HG03280 (cell line): ENCODE measurements around the gene SLC25A10.

Experiments used
- ATAC-seq: cut with Tn5 transposase; IDR thresholded peaks from one replicate; pipeline ENCODE4 v1.9.1; 2021; ENCODE audit warnings: mild to moderate bottlenecking, moderate library complexity; ENCODE audit not compliant: unreplicated experiment

The SLC25A10 gene

DNA sequence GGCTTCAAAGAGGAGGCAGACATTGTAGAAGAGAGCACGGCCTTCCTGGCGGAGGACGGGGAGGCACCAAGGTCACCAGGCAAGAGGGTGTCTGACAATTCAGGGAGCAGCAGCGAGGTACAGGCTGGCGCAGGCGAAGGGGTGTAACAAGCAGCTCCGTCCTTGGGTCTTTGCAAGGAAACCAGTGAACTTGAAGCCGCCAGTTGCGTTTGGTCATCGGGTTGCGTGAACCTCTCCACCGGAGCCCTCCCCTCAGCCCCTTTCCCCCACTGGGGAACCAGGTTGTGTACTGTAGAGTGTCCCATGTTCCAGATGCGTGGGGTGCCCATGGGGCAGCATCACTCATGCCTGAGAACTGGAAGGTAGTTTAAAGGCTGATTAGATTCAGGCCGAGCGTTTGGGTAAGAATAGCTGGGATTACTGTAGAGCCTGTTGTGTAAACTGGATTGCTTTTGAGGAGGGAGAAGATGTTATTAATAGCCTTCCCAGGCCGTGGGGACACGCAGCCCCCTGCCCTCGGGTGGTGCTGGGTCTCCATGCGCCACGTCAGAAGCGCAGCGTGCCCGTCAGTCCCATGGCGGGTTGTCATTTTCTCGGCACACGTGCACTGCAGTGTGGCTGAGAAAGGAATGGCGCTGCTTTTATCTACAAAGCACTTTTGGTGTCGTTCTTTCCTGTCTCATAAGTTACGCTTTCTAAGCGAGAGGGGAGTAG, 6.4 kb upstream of the SLC25A10 start:
- ATAC-seq: no peak

DNA sequence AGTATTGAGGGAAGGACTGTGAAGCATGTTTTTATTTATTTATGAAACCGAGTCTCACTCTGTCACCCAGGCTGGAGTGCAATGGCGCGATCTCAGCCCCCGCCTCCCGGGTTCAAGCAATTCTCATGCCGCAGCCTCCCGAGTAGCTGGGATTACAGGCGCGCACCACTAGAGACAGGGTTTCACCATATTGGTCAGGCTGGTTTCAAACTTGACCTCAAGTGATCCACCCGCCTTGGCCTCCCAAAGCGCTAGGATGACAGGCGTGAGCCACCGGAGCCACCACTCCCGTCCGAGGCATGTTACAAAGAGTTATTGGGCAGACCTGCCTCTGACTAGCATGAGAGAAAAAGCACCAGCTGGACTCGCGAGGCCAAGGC, 5.9 kb upstream of the SLC25A10 start:
- no peak for ATAC-seq

DNA sequence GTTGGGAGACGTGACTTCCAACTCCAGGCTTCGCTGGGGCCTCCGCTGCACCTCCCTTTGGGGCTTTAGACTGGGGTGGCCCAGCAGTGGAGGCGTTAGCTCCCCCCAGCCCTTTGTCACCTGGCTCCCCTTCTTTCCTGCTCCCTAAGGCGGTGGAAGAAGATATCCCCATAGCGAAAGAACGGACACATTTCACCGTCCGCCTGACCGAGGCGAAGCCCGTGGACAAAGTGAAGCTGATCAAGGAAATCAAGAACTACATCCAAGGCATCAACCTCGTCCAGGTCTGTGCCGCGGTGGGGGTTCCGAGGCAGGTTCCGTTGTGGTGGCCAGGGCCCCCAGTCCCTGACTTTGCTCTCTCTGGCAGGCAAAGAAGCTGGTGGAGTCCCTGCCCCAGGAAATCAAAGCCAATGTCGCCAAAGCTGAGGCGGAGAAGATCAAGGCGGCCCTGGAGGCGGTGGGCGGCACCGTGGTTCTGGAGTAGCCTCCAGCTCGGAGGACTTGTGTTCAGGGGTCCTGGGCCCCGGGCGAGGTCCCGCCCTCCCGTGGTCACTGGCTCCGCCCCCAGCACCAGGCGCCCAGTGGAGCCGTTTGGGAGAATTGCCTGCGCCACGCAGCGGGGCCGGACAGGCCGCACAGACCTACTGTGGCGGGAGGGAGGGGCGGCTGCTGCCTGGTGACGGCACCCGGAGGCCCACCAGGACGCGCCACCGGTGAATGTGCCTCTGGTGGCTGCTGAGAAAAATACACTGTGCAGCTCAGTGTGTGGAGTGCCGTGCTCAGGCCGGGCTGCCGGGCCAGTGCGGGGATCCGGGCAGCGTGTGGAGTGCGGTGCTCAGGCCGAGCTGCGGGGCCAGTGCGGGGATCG, 5.1 kb upstream of the SLC25A10 start:
- no peak for ATAC-seq

DNA sequence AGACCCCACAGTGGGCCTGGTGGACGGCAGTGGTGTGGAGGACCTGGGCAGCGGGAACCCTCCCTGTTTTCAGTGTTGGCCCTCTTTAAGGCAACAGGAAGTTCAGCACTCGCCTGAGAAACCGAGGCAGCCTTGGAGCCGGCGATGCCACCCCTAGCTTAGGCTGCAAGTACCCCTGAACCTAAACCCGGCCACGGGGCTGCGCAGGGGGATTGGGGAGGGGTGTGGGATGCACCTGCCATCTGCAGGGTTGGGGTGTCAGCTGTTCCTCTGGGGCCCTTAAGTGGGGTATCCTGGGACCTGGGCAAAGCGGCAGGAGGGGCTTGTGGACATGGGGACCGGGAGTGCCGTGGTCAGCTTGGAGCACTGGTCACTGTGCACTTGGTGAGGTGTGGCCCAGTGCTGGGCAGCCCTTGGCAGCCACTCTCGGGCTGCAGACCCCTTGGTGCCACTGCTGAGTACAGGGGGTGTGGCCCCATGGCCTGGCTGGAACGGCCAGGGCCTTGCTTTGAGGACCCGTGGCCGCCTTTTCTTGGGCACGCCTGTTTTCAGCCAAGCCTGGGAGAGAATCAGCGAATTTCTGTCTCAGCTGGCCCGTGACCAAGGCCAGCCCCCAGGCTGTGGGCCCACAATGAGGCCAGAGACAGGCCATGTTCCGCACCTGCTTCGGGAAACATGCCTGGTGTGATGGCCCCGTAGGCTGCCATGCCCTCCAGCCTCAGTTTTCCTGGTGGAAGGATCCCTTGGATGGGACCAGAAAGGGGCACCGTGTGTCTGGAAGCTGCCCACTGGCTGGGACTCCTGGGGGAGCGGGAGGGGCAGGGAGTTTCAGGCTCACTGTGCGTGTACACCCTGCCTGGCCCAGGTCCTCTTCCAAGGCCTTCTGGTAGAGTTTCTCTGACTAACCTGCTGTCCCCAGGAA, 4.1 kb upstream of the SLC25A10 start:
- ATAC-seq: no peak

DNA sequence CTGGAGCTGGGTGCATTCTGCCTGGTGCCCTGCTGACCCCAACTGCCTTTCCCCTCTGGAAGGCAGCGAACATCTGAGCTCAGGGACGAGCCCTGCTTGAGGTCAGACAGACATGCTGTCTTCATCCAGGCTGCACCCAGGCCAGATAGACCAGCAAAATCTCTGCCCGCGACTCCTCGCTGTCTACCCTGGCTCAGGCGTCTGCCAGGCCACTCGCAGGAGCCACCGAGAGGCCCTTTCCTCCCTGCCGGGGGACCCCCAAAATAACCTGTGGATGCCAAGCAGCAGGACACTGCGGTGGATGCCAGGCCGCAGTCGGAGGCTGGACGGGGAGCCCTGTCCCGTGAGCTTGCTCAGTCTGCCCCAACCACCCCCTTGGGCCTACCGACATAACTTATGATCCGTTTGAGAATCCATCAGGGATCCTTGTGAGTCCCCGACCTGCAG, 3.3 kb upstream of the SLC25A10 start:
- no peak for ATAC-seq

DNA sequence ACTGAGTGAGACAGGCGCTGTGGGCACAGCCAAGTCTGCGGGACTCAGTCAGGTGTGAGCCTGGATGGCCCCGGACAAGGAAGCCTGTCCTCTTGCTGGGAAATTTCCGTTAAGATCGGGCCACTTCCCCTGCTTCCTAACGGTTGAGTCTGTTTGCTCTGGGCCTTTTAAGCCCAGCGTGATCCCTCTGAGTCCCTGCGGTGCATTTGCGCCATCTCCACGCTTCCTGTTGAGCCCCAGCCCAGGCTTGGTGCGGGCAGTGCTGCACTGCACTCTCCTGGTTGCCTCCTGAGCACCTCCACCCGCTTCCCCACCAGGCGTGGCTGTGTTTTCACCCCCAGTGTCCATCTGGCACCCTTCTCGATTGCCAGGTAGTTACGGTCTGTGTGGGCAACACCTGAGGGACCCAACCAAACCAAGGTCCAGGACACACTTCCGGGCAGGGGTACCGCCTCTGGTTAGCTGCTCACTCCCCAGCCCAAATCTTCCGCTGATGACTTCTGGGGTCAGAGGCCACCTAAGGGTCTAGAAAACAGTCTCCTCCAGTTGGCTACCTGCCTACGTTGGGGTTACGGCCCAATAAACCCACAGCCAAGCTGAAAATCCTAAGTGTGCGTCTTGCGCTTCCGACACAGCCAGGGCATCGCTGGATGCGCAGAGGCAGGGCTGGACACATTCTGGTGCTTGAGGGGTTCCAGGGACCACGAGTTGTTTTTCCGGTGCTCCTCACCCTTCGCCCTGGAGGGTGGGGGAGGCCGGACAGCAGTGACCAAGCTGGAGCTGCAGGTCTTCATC, 1.4 kb upstream of the SLC25A10 start:
- no peak for ATAC-seq

DNA sequence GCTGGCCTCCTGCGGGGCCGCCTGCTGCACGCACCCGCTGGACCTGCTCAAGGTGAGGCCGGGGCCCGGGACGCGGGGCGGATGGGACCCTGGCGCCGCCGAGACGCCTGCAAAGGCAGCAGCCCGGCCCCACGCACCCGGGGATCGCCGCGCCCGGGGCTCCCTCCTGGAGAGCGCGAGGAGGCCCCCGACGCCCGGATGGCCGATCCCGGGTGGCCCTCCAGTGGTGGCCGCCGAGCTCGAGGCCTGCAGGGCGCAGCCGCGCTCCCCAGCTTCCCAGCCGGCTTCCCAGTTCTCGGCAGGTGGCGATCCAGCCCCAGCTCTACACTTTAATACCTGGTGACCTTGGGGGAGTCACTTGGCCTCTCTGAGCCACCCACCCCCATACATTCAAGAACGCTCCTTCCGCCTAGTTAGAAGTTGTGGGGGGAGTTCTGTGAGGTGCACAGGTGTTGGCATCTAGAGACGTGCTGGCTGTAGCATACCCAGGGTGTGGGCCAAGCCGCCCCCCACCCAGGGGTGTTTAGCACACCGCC, 452 bp downstream of the SLC25A10 start:
- ATAC-seq: peak; percentile 14

DNA sequence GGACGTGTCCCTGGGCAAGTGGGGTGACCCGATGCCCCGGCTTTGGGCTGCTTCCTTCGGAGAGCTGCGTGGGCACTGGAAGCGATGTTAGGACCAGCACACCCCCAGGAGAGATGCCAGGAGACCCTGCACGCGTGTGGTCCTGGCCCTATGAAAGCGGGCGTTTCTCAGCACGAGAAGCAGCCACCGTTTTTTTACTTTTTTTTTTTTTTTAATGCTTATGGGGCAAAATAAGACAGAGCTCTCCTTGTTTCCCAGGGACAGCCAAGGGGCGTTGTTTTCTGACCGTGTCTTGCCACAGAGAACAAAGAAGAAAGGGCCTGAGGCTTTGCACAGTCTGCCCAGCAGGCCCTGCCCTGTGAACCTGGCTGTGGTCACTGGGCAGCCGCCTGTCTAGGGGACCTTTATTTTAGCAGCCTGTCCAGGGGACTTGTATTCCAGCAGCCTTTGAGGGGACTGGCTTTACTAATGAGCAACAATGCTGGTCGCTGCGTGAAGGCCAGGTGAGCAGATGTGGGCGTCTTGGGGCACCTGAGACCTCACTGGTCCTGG, 996 bp downstream of the SLC25A10 start:
- no peak for ATAC-seq

DNA sequence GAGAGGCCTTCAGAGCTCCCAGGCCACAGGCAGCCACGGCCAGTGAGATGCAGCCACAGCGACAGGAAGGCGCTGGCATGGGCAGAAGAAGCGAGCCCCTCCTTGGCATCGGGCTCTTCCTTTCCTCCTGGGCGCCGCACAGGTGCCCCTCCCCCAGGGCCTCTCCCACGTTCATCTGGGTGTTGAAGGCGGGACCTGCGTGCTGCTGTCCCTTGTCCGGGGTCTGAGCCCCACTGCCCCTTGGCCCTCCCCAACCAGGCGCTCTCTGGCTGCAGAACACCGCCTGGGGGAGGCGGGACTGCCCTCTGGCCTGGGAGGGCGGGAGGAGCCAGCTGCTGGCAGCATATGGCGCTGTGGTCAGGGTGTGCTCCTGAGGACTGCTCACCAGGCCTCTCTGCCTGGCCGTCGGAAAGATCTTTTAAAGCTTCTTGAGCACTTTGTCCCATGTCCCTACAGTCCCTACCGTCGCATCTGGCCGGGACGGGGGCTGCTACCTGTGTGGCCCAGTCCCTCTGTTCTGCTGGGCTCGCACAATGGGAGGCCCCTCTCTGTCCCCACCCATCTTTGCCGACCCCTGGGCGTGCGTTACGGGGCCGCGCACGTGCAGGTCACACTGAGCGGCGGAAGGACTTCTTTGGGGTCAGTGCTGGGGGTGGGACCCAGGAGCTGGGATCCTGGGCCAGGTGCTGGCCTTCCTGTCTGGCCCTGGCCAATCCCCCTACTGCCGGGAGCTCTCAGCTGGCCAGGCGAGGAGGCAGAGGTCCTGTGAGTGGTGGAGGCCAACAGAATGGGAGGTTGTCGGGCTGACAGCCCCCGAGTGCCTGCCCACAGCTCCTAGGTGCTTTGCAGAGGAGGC, 1.7 kb downstream of the SLC25A10 start:
- ATAC-seq: no peak

DNA sequence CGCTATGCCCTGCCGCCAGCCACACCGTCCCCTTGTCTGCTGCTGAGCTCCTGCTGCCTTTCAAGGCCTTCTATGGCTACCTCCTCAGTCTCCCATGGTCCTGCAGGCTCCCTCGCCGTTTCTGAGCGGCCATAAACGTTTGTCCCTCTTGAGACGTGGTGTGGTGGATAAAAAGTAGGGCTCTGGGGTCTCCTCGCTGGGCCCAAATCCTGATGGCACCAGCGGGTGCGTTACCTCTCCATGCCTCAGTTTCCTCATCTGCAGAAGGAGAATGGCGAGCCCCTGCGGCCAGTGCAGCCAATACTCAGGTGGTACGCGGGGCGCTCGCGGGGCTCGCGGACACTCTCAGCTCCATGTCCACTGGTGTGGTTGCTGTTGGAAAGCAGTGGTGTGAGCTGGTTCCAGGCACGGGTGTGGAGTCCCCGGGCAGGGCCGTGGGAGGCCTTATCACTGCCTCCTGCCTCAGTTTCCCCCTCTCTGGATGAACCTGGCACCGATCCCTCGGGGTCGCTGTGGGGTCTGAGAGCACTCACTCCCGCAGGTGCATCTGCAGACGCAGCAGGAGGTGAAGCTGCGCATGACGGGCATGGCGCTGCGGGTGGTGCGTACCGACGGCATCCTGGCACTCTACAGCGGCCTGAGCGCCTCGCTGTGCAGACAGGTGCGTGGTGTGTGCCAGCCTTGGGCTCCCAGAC, 2.5 kb downstream of the SLC25A10 start:
- no peak for ATAC-seq

DNA sequence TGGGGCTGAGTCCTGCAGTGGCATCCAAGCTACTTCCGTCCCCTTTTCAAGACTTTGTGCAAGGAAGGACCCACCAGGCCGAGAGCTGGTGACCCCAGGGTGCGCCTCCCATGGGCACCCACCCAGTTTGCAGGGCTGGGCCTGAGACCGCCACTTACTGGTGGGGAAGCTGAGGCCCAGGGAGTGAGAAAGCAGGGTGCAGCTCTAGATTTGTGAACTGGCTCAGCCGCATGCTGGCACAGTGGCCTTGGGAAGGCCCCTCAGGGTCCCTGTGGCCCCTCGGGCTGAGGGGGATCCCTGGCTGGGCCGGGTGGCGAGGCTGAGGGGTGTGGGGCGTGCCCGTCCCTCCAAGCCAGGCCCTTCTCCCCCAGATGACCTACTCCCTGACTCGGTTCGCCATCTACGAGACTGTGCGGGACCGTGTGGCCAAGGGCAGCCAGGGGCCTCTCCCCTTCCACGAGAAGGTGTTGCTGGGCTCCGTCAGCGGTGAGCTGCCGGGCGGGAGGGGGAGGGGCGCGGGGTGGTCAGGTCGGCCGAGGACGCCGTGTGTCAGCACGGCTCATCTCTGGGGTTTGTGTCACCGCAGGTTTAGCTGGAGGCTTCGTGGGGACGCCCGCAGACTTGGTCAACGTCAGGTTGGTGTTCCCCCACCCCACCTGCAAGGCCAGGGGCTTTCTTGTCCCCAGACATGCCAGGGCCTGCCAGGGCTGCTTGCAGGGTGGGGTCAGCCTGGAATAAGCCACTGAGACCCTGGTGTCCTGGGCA, 3.2 kb downstream of the SLC25A10 start:
- no peak for ATAC-seq

DNA sequence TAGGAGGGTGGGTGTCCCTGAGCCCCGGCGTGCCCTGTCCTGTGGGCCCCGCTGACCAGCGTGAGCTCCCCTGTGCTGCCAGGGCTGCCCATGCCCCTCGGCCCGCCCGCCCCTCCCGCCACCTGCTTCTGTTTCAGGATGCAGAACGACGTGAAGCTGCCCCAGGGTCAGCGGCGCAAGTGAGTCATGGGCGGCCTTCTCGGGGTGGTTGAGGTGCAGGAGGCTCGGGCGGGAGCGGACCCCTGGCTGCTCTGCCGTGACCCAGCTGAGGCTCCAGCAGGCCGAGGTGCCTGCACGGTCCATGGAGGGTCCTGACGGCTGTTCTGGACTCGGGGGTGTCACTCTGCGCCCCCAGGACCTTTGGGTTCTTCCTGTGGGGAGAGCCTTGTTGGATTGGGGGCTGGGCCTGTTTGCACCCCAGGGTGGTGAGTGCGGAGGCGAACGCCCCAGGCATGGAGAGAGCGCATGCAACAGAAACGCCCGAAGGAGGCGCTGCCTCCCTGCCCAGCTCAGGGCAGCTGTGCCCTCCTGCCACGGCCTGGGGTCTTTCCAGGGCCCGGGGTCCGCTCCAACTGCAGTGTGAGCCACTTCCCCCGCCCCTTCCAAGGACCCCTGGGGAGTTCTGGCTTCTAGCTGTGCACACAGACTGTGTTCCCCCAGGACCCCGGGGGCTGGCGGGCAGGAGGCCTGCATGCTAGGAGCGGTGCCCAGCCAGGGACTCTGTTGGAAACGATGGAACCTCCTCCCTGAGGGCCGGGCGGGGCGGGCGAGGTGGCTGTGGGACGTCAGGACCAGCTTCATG, 4.0 kb downstream of the SLC25A10 start:
- no peak for ATAC-seq

DNA sequence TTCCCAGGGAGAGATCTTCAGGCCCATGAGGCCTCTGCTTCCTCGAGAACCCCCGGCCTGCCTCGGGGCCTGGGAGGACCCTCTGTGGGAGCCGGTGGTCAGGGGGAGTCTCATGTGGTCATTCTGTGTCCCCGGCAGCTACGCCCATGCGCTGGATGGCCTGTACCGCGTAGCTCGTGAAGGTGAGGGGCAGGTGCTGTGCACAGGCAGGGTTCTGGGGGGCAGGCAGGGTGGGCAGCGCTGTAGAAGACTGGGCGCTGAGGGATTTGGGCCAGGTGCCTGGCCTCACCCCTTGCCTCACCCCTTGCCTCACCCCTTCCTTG, 4.6 kb downstream of the SLC25A10 start:
- no peak for ATAC-seq

DNA sequence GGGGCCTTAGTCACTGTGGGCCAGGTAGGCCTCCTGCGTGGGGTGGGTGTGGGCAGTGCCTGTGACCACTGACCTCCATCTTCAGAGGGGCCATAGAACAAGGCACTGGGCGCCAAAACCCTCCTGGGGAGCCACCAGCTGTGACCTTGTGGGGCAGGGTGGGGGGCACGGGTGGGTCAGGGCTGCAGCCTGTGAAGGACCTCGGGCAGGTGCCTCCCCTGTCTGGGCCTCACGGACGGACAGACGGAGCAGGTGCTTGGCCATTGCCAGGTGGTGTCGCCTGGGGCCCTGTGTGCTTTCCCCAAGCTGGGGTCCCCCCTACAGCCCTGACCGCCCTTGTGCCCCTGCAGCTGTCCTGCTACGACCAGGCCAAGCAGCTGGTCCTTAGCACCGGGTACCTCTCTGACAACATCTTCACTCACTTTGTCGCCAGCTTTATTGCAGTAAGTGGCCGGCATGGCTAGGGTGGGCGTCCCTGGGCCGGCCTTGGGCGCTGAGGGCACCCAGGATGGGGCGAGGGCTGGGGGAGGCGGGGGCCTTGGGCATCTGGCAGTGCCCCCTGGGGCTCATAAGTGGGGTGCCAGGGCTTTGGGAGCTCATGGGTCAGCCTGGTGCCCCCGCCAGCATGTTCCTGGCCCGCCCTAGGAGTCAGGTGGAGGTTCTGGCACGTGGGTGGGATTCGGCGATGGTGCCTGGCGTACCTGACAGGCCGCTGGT, 5.1 kb downstream of the SLC25A10 start:
- no peak for ATAC-seq

DNA sequence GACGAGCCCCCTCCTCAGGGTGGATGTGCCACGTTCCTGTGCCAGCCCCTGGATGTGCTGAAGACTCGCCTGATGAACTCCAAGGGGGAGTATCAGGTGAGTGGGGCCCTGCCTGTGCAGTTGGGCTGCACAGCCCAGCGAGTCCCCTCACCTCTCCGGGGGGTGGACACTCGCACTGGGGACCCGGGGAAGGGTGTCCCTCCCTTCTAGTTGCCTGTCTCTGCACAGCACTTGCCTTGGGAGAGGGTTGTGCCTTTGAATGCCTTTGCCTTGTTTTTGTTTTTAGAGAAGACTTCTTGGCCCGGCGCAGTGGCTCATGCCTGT, 5.6 kb downstream of the SLC25A10 start:
- ATAC-seq: no peak
